ENCODE data around the gene SPINK2.

The SPINK2 gene

GRCh38 chr4:56821381-56822243 is at the start of gene SPINK2:
Gene SPINK2, minus strand, starts transcription at chr4:56821701. Its CDS starts 39 bp downstream, at chr4:56821662.
- no peak for DNase-seq

GRCh38 chr4:56870946-56871345 is 49.4 kb upstream of the SPINK2 start:
- no peak for DNase-seq

- peak; percentile 20 for DNase-seq
These were observed 42.1 kb upstream of the SPINK2 start for GRCh38 chr4:56863441-56864139.

- DNase-seq = no peak
These were observed 39.9 kb upstream of the SPINK2 start for GRCh38 chr4:56861360-56861759.

- DNase-seq = no peak
These were observed 39.3 kb upstream of the SPINK2 start for GRCh38 chr4:56860781-56861180.

GRCh38 chr4:56859841-56860240 is 38.3 kb upstream of the SPINK2 start:
- DNase-seq = no peak

GRCh38 chr4:56857601-56858309 is 36.3 kb upstream of the SPINK2 start:
- no peak for DNase-seq

- no peak for DNase-seq
These were observed 35.2 kb upstream of the SPINK2 start for GRCh38 chr4:56856656-56857055.

- DNase-seq = no peak
These were observed 29.4 kb upstream of the SPINK2 start for GRCh38 chr4:56850910-56851309.

GRCh38 chr4:56844802-56845580 is 23.5 kb upstream of the SPINK2 start:
- no peak for DNase-seq

GRCh38 chr4:56843421-56843899 is 22.0 kb upstream of the SPINK2 start:
- no peak for DNase-seq

- no peak for DNase-seq
These were observed 19.1 kb upstream of the SPINK2 start for GRCh38 chr4:56840559-56840958.

- no peak for DNase-seq
These were observed 7.5 kb upstream of the SPINK2 start for GRCh38 chr4:56828784-56829535.

- no peak for DNase-seq
These were observed 2.6 kb upstream of the SPINK2 start for GRCh38 chr4:56823933-56824600.

GRCh38 chr4:56818797-56819196 is 2.7 kb downstream of the SPINK2 start:
- no peak for DNase-seq

GRCh38 chr4:56817840-56818491 is 3.5 kb downstream of the SPINK2 start:
- no peak for DNase-seq

- DNase-seq = no peak
These were observed 14.8 kb downstream of the SPINK2 start for GRCh38 chr4:56806666-56807065.

- DNase-seq = peak; percentile 33
These were observed 16.9 kb downstream of the SPINK2 start for GRCh38 chr4:56804551-56804950.

- no peak for DNase-seq
These were observed 18.0 kb downstream of the SPINK2 start for GRCh38 chr4:56803471-56803870.
